Cardiac muscle cell (in vitro differentiated cells and primary cell): ENCODE measurements around the gene DOCK4. TPM values are rescaled to one million over a fixed set of nuclear protein-coding genes. Genes with fewer than 3 reads are reported as not detected.

Experiments
- DNase-seq, 2 donors: peaks; one replicate each; pipeline versions ENCODE4 v3.0.0 to v3.0.0-alpha.2; 2010 to 2017; ENCODE audit warnings: low read depth in 1 of 2, low spot score in 1 of 2
- H3K27ac ChIP-seq: fragments of 200-600 bp; sonication (generic); 2 replicates; pipeline ENCODE4 v1.5.1; 2016
- H3K27me3 ChIP-seq: fragments of 200-600 bp; sonication (generic); 2 replicates; pipeline ENCODE4 v1.6.0; 2016; ENCODE audit warnings: control low read depth
- H3K36me3 ChIP-seq: fragments of 200-600 bp; sonication (generic); 2 replicates; pipeline ENCODE4 v1.5.1; 2016; ENCODE audit warnings: control low read depth
- H3K4me1 ChIP-seq: fragments of 200-600 bp; sonication (generic); 2 replicates; pipeline ENCODE4 v1.8.1; 2017; ENCODE audit warnings: low read depth, mild to moderate bottlenecking, mixed run types
- H3K4me3 ChIP-seq: fragments of 200-600 bp; sonication (generic); 2 replicates; pipeline ENCODE4 v1.5.1; 2016; ENCODE audit warnings: mild to moderate bottlenecking
- H3K9me3 ChIP-seq: fragments of 200-600 bp; sonication (generic); 2 replicates; pipeline ENCODE4 v1.5.1; 2017; ENCODE audit warnings: low read depth, mild to moderate bottlenecking, control low read depth
- CTCF ChIP-seq: IDR thresholded peaks from 2 replicates; pipeline ENCODE4 v1.5.1; 2012; ENCODE audit warnings: low read depth, mild to moderate bottlenecking, low read length
- polyA plus RNA-seq: library from polyadenylated mRNA; unstranded; fragments of >200 nt; fragmentation: Nextera tagmentation; extraction: Ambion mirVana; gene quantifications from 2 replicates; pipeline ENCODE4 v1.2.1, GENCODE V29; 2016
- total RNA-seq: library from RNA; depleted of rRNA; stranded (reverse); fragments of >200 nt; gene quantifications from 2 replicates; pipeline ENCODE4 v1.2.3, GENCODE V29; 2016

Gene DOCK4
- total and polyA plus RNA-seq, 2 experiments from 2014 or later: 5.3 to 11.4 TPM

DNA sequence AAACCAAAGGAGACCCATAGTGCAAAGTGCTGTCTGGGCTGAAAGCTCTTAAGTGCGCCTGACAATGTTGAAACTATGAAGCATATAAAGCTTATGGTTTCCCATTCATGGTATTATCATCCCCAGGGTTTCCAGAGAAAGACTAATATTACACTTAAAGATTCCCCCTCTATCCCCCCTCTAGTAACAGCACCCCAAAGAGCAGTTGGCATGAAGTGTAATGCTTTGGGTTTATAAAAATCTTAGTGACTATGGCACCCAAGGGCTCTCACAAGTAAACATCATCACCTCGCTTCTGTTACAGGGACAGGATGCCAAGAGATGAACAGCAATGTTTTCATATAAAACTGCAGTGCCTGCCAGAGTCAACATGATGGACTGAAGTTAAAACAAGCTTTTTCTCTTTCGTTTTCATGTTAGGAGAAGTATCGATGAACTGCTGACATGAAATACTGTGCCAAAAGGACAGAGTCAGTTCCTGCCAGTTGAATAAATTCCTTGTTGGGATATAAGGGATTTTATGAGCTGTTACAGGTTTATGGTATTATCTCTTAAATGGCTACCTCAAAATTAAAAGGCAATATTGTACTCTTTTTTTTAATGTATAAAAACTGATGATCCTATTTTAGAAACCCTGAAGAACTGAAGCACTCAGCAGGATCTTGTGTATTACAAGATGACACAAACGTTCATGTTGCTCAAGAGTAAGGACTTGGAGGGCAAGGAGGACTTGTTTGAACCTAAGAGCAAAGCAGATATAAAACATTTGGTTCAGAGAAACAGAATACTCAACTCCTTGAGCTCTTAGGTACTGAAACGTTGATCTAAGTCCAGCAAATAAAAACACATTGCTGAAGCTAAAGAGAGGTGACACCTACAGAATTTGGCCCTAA is 440.2 kb downstream of the DOCK4 start:
- no peak for TF ChIP-seq CTCF
- no peak overlapping the region for H3K27ac ChIP-seq
- DNase-seq: no peak

DNA sequence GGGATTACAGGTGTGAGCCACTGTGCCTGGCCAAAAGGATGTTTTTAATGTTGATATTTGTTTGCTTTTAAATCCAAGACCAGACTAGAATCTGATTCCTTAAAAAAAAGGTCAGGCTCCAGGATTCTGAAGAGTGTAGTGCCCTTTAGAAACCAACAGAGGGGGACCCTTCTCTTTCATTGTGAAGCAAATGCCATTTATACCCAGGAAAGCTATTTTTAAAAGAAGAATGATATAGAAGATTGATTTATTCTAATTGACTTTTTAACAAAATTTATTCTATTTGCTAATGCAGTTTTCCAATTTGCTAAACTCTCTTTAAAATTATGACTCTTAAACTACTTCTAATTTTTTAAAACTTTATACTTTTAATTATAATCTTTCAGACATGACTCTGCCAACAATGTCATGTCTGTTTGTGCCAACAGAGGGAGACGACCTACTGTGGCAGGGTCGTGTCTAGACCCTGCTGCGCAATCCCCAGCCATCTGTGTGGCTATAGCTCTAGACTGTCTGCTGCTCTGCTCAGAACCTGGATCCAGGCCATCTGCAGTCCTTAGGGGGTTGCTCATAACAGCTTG is 442.9 kb downstream of the DOCK4 start:
- peak; percentile 65 to 78 for DNase-seq
- peak; percentile 72 for TF ChIP-seq CTCF
- no peaks in the 10 kb centered on the region for H3K4me1 ChIP-seq

More for the DNA sequence above, 440.2 kb downstream of the DOCK4 start:
- H3K27me3 ChIP-seq: no peaks in the 10 kb centered on the region
- H3K9me3 ChIP-seq: no peaks in the 10 kb centered on the region
- no peaks in the 10 kb centered on the region for H3K4me1 ChIP-seq
- H3K36me3 ChIP-seq: no peaks in the 10 kb centered on the region
- H3K4me3 ChIP-seq: no peak overlapping the region

GRCh38 chr7:111762799-111763198 is 443.4 kb downstream of the DOCK4 start:
- Histone ChIP-seq H3K36me3 (peaks cover 4% of the 10 kb centered on the region), H3K4me3 (no peak overlapping the region), H3K9me3 (no peaks in the 10 kb centered on the region), H3K4me1 (no peaks in the 10 kb centered on the region), H3K27me3 (peaks cover 12% of the 10 kb centered on the region), H3K27ac (no peak overlapping the region)
- TF ChIP-seq CTCF: no peak
- no peak for DNase-seq

More for the DNA sequence above, 442.9 kb downstream of the DOCK4 start:
- Histone ChIP-seq H3K4me3 (no peak overlapping the region), H3K36me3 (peaks cover 4% of the 10 kb centered on the region), H3K27ac (no peak overlapping the region), H3K27me3 (peaks cover 7% of the 10 kb centered on the region), H3K9me3 (no peaks in the 10 kb centered on the region)

GRCh38 chr7:111762211-111762610 is 444.0 kb downstream of the DOCK4 start:
- H3K9me3 ChIP-seq: no peaks in the 10 kb centered on the region
- no peaks in the 10 kb centered on the region for H3K4me1 ChIP-seq
- no peak overlapping the region for H3K27ac ChIP-seq
- no peak overlapping the region for H3K4me3 ChIP-seq
- no peak for DNase-seq
- TF ChIP-seq CTCF: no peak
- peaks cover 4% of the 10 kb centered on the region for H3K36me3 ChIP-seq
- H3K27me3 ChIP-seq: peaks cover 18% of the 10 kb centered on the region

GRCh38 chr7:111760043-111760442 is 446.2 kb downstream of the DOCK4 start:
- peaks cover 21% of the 10 kb centered on the region for H3K27me3 ChIP-seq
- DNase-seq: no peak
- H3K4me3 ChIP-seq: no peak overlapping the region
- no peaks in the 10 kb centered on the region for H3K4me1 ChIP-seq
- H3K27ac ChIP-seq: no peak overlapping the region
- no peak for TF ChIP-seq CTCF
- H3K9me3 ChIP-seq: no peaks in the 10 kb centered on the region
- H3K36me3 ChIP-seq: peaks cover 4% of the 10 kb centered on the region
